Effector memory CD8-positive, alpha-beta T cell (primary cell): Measurements from ENCODE around the gene SMARCC2.
"Not testable (repeated sequence)": the region's sequence is repeated elsewhere in the genome, so short reads cannot be mapped to it uniquely, and the experiment has no call there.

Source experiments
- ATAC-seq: fragments of 150-1000 bp; cut with Tn5 transposase; replicated peaks from 2 replicates; pipeline ENCODE4 v1.10.0; 2021; ENCODE audit warnings: mild to moderate bottlenecking, moderate library complexity
- DNase-seq, 3 experiments: peaks; one replicate each; pipeline ENCODE4 v3.0.0; 2021
- H3K27ac Mint-ChIP-seq, 2 donors: one replicate each; pipeline ENCODE4 v1.8.0; 2022; ENCODE audit warnings: mild to moderate bottlenecking in 2 of 2, mixed read lengths in 2 of 2, moderate library complexity in 2 of 2
- H3K27me3 Mint-ChIP-seq, 2 donors: one replicate each; pipeline ENCODE4 v1.8.0; 2022; ENCODE audit warnings: mixed read lengths in 2 of 2
- H3K36me3 Mint-ChIP-seq: one replicate; pipeline ENCODE4 v1.8.0; 2022; ENCODE audit warnings: mild to moderate bottlenecking, moderate library complexity, mixed read lengths; ENCODE audit not compliant: insufficient read depth
- H3K4me1 Mint-ChIP-seq, 2 donors: one replicate each; pipeline ENCODE4 v1.8.0; 2022; ENCODE audit warnings: low read depth in 2 of 2, mixed read lengths in 2 of 2
- H3K4me3 Mint-ChIP-seq, 2 donors: one replicate each; pipeline ENCODE4 v1.8.0; 2022; ENCODE audit warnings: mild to moderate bottlenecking in 2 of 2, mixed read lengths in 2 of 2, moderate library complexity in 2 of 2
- H3K9me3 Mint-ChIP-seq, 2 donors: one replicate each; pipeline ENCODE4 v1.8.0; 2022; ENCODE audit warnings: mixed read lengths in 2 of 2

SMARCC2 gene

DNA sequence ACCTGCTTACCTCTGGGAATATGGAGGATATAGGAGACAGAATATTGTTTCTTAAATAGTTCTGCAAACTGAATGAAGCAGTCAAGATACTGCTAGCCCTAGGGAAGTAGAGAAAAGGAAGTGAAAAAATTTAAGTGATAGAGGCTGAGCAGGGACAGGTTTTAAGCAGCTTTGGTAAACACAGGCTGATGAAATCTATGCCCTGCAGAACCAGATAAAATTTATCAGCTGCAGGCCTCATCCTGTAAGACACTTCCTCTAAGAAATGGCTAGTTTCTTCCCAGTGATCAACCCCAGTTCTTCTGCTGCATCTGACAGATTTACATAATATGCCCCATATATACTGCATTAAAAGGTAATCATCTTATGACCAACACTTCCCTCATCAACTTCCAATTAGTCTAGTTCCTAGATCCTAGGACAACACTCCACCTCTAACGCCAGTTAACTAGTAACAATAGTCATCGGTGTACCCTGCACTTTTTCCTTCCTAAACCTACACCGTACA lies 62.5 kb downstream of the SMARCC2 start:
- no peaks in the 10 kb centered on the region for H3K27me3 Mint-ChIP-seq
- ATAC-seq (no peak), DNase-seq (no peak)
- H3K36me3 Mint-ChIP-seq = peaks cover 51% of the 10 kb centered on the region
- no peaks in the 10 kb centered on the region for H3K9me3 Mint-ChIP-seq
- H3K4me1 Mint-ChIP-seq = peaks cover 52 to 53% of the 10 kb centered on the region in 2 donors
- H3K4me3 Mint-ChIP-seq = peak overlapping the region; percentile 98 to 99
- peak overlapping the region; percentile 97 to 98 for H3K27ac Mint-ChIP-seq

DNA sequence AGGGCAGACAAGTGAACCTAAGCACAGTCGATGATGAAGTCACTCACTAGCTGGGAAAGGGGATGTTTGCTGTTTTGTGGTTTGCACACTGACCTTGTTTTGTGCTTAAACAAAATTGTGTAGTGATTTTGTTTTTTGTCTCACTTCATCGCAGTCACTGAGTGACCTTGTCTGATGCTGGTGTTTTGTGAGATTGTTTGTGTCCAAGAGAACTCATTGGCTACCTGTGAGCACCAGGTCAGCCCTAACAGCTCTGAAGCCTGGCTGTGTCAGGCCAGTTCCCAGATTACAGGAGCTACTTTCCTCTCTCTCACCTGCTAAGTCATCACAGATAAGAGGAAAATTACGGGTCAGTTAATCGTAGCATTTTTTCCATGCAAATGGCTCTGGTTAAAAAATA lies 65.2 kb downstream of the SMARCC2 start:
- H3K4me1 Mint-ChIP-seq = peaks cover 38 to 39% of the 10 kb centered on the region in 2 donors
- H3K4me3 Mint-ChIP-seq = no peak overlapping the region
- H3K9me3 Mint-ChIP-seq = no peaks in the 10 kb centered on the region
- DNase-seq (no peak), ATAC-seq (no peak)
- H3K27me3 Mint-ChIP-seq = no peaks in the 10 kb centered on the region
- H3K27ac Mint-ChIP-seq = peak overlapping the region; percentile 71 to 86
- H3K36me3 Mint-ChIP-seq = peaks cover 30% of the 10 kb centered on the region

DNA sequence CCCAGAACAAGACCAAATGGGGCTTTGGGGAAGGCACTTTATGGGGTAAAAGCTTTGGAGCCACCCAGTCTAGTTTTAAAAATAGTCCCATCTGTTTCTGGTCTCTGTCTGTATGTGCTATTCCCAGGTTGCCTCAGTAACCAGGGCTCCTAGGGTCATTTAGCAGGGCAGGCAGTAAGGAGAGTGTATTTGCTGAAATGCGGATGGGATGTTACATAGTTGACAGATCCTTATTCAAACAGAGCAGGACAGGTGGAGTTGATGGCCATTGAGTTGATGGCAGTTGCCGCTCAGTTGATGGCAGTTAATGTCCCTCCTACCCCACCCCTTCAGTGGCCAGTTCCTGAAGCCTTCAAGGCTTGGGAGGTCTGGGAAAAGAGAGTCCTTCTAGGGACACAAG lies 66.6 kb downstream of the SMARCC2 start:
- no peak overlapping the region for H3K4me3 Mint-ChIP-seq
- DNase-seq (no peak), ATAC-seq (no peak)
- H3K9me3 Mint-ChIP-seq = no peaks in the 10 kb centered on the region
- H3K27ac Mint-ChIP-seq = peak overlapping the region in 1 of 2 donors; percentile 6
- peaks cover 41 to 42% of the 10 kb centered on the region in 2 donors for H3K4me1 Mint-ChIP-seq
- peaks cover 27% of the 10 kb centered on the region for H3K36me3 Mint-ChIP-seq
- no peaks in the 10 kb centered on the region for H3K27me3 Mint-ChIP-seq

DNA sequence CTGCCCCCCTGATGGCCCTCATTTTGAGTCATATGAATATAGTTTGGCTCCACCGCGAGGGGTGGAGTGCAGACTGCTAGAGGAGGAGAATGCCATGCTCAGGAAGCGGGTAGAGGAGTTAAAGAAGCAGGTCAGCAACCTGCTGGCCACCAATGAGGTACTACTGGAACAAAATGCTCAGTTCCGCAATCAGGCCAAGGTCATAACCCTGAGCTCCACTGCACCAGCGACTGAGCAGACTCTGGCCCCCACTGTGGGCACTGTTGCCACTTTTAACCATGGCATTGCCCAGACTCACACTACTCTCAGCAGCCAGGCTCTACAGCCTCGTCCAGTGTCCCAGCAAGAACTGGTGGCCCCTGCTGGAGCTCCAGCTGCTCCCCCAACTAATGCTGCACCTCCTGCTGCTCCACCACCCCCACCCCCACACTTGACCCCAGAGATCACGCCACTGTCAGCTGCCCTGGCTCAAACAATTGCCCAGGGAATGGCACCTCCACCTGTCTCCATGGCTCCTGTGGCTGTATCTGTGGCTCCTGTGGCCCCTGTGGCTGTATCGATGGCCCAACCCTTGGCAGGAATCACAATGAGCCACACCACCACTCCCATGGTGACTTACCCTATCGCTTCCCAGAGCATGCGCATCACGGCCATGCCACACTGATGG lies 67.9 kb downstream of the SMARCC2 start:
- Mint-ChIP-seq H3K36me3 (peaks cover 37% of the 10 kb centered on the region), H3K4me3 (no peak overlapping the region), H3K9me3 (no peaks in the 10 kb centered on the region), H3K27me3 (no peaks in the 10 kb centered on the region), H3K4me1 (peaks cover 36 to 41% of the 10 kb centered on the region in 2 donors), H3K27ac (peak overlapping the region in 1 of 2 donors; percentile 6)
- DNase-seq (no peak), ATAC-seq (no peak)

DNA sequence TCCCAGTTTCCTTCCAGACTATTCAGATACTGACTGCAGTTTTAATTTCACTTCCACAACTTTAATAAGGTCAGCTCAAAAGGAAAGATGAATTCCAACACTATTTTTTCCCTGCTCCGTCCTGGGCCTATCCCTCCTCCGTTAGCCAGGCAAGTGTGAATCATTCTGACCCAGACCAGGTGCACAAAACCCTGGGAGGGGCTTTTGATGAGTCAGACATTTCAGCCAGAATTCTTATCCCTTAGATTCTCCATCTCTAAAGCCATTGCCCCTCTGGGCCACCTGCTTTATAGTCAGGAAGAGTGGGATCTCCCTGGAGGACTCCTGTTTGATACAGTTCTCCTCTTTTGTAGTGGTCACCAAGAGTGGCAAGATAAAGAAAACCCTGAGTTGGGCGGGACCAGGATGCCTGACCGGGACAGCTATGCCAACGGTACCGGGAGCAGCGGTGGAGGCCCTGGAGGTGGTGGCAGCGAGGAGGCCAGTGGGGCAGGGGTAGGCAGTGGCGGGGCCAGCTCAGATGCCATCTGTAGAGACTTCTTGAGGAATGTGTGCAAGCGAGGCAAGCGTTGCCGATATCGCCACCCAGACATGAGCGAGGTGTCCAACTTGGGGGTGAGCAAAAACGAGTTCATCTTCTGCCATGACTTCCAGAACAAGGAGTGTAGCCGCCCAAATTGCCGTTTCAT lies 69.0 kb downstream of the SMARCC2 start:
- Mint-ChIP-seq H3K36me3 (peaks cover 44% of the 10 kb centered on the region), H3K9me3 (no peaks in the 10 kb centered on the region), H3K4me1 (peaks cover 32 to 38% of the 10 kb centered on the region in 2 donors), H3K27me3 (no peaks in the 10 kb centered on the region), H3K4me3 (no peak overlapping the region), H3K27ac (peak overlapping the region in 1 of 2 donors; percentile 99)
- no peak for ATAC-seq
- DNase-seq = no peak

DNA sequence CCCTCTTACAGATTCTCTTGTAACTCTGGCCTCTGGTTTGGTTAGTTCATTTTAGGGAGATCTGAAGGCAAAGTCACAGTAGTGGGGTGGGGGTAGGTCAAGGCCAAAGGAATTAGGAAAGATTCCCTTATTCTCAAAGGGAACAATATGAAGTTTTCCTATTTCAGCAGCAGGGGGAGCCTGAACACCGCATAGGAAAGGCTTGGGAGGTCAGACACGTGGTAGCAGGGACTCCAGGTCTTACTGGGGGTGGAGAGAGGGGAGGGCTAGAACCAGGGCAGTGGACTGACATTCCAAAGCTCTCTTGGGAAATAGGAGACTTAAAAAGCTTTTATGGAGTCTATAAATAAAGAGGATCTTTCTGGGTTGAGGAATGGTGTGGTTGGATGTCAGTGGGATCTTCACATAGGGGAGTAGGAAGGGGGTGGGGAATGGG lies 69.9 kb downstream of the SMARCC2 start:
- Mint-ChIP-seq H3K27ac (peak overlapping the region; percentile 98 to 99), H3K9me3 (no peaks in the 10 kb centered on the region), H3K4me1 (peaks cover 32 to 38% of the 10 kb centered on the region in 2 donors), H3K27me3 (no peaks in the 10 kb centered on the region), H3K4me3 (peak overlapping the region; percentile 96 to 98), H3K36me3 (peaks cover 47% of the 10 kb centered on the region)
- DNase-seq (peak; percentile 38 to 50 (median 48)), ATAC-seq (no peak)

DNA sequence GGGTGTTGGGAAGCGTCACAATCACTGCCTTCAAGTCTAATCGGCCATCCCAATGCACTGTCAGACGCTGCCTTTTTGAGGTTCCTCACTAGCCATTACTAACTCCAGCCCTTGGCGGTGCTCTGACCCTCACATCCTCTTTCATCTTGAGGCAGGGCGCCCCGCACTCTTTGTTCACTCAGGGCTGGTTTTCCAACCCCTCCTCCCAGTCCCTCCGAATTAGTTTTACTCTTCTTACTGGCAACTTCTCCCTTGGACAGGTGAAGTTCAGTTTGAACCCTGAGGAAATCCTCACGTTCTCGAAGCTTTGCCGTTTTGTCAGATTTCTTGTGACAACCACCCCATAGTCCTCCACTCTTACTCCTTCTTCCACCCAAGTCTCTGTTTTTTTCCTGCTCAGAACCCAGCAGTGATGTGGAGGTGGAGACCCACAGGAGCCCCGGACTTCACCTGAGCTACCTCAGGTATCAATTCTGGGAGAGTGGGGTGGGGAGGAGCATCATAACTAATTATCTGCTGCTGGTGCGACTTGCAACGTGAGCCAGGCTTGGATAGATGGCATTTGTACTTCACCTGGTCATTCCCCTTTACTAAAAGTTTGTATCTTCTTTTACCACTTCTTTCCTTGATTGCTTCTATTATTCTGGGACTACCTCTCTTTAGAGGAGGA lies 70.5 kb downstream of the SMARCC2 start:
- ATAC-seq (no peak), DNase-seq (no peak)
- Mint-ChIP-seq H3K27me3 (no peaks in the 10 kb centered on the region), H3K9me3 (no peaks in the 10 kb centered on the region), H3K27ac (peak overlapping the region; percentile 98 to 99), H3K4me3 (peak overlapping the region; percentile 96 to 98), H3K4me1 (peaks cover 28 to 36% of the 10 kb centered on the region in 2 donors), H3K36me3 (peaks cover 50% of the 10 kb centered on the region)

DNA sequence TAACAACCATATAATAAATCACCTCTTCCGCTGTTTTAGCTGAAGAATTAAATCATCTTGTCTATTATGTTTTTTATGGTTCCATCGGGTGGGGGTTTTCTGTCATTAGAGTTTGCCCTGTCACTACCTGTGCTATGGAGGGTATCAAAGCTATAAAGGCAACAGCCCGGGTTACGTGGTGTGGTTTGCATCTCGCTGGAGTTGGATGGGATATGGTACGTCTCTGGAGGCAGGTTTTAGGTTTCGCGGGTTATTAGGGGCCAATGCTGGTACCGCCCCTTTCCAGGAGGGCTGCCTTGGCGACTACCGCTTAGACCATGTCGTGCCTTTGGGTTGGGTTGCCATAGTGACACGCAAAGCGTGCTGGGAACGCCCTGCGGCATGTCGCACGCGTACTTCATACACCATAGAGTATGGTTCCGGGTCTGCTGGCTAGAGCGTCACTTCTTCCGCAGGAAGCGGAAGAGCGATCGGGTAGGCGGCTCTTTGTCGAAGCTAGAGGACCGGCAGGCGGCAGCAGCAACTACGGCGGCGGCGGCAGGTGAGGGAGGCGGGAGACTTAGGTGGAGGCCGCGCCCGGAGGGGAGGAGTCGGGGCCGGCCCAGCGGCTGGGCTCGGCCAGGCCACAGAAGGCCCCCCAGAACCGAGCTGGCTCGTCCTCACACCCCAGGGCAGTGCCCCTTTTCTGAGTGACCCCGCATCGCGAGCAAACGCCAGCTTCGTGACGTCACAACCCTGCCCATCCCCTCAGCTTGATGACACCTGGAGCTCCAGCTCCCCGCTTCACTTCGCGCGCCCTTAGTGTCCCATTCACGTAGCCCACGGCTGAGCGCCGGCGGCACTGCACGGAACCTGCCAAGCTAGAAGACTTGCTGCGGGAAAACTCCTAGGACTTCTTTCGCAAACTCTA lies 71.2 kb downstream of the SMARCC2 start, which contains the start of gene ZC3H10:
Gene ZC3H10, plus strand, starts transcription at position 489 of the 910 bp plus-strand sequence. CDS start 2,297 bp downstream, outside the sequence.
- Mint-ChIP-seq H3K9me3 (no peaks in the 10 kb centered on the region), H3K4me1 (peaks cover 25 to 34% of the 10 kb centered on the region in 2 donors), H3K4me3 (peak within 1 kb of the TSS; percentile 96 to 98), H3K27me3 (no peaks in the 10 kb centered on the region), H3K27ac (peak within 1 kb of the TSS; percentile 98 to 99), H3K36me3 (peaks cover 52% of the 10 kb centered on the region)
- DNase-seq (peak; percentile 96 to 97 (median 97)), ATAC-seq (peak; percentile 80)

DNA sequence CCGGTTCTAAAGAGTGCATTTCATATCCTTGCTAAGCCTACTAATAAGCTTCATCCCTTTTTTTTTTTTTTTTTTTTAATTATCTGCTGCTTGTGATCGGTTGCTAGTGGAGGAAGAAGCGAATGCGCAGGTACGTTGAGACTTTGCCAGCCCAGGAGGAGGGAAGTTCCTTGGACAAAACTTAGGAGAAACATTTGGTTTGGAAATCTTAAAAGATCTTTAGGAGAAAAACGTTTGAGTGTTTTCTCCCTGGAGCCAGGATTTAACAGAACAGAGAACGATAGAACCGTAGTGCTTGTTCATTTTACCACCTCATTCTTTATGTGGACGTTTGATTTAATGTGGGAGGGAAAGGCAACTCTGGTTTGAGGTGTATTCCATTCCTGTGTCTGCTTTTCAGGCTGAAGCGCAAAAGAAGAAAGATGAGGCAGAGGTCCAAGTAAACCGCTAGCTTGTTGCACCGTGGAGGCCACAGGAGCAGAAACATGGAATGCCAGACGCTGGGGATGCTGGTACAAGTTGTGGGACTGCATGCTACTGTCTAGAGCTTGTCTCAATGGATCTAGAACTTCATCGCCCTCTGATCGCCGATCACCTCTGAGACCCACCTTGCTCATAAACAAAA lies 72.1 kb downstream of the SMARCC2 start:
- Mint-ChIP-seq H3K27ac (peak overlapping the region; percentile 98 to 99), H3K36me3 (peaks cover 53% of the 10 kb centered on the region), H3K4me3 (peak overlapping the region; percentile 96 to 98), H3K4me1 (peaks cover 25 to 34% of the 10 kb centered on the region in 2 donors)
- H3K27me3 Mint-ChIP-seq, DNase-seq, H3K9me3 Mint-ChIP-seq, ATAC-seq: not testable (repeated sequence)

DNA sequence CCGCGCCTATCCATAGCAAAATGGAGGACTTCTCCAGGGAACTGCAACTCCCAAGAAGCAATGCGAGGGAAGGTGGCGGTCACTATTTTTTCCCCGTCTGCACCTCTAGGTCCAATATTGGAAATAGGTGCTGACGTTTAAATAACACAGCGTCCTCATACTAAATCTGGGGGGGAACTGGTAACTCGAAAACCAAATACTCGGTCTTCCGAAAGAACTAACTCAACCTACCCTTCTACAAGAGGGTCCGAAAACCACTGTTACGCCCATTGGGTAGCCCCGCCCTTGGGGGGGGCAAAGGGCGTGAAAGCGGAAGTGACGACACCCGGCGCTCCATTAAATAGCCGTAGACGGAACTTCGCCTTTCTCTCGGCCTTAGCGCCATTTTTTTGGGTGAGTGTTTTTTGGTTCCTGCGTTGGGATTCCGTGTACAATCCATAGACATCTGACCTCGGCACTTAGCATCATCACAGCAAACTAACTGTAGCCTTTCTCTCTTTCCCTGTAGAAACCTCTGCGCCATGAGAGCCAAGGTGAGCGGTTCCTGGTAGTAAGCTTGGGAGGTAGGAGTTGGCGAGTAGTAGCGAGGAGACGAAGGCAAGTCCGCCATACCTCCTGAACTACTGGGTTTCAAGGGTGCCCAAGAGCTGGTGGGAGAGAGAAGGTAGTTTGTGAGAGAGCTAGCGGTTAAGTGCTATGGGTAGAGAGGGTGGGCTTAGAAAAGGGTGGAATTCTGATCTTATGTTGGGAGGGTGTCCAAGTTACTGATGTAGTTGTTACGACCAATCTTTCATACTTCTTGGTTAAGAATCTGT lies 72.8 kb downstream of the SMARCC2 start, which contains the start of gene RPL41:
Gene RPL41, plus strand, starts transcription at position 367 of the 815 bp plus-strand sequence.
- peak; percentile 94 to 97 (median 95) for DNase-seq
- H3K4me1 Mint-ChIP-seq = peaks cover 25 to 34% of the 10 kb centered on the region in 2 donors
- H3K4me3 Mint-ChIP-seq = peak within 1 kb of the TSS; percentile 96 to 98
- peaks cover 59% of the 10 kb centered on the region for H3K36me3 Mint-ChIP-seq
- no peaks in the 10 kb centered on the region for H3K9me3 Mint-ChIP-seq
- H3K27me3 Mint-ChIP-seq = no peaks in the 10 kb centered on the region
- peak within 1 kb of the TSS; percentile 98 to 99 for H3K27ac Mint-ChIP-seq
- peak; percentile 47 for ATAC-seq

DNA sequence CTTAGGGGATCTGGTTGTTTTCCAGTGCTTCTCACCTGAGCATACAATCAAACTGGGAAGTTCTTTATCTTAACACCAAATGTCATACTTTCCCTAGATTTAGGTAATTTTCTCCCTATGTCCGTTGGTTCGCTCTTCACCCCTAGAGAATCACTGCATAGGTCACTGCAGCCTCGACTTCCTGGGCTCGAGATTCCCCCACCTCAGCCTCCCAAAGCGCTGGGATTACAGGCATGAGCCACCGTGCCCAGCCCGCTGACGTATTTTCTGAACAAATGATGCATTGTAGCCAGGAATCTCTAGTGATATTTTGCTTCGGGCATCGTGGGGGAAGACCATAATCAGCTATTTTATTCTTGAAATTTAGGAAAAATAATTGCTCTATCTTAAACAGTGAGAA lies 74.0 kb downstream of the SMARCC2 start:
- DNase-seq (no peak), ATAC-seq (no peak)
- Mint-ChIP-seq H3K4me3 (peak overlapping the region; percentile 96 to 98), H3K27me3 (no peaks in the 10 kb centered on the region), H3K36me3 (peaks cover 70% of the 10 kb centered on the region), H3K4me1 (peaks cover 25 to 34% of the 10 kb centered on the region in 2 donors), H3K9me3 (no peaks in the 10 kb centered on the region), H3K27ac (peak overlapping the region; percentile 98 to 99)
